GM06990 (cell line): ENCODE data around the gene MYOT.
A peak's percentile ranks its signal among the peaks of the same experiment; 100 is the strongest.

Source experiments
- DNase-seq: peaks from one replicate; pipeline ENCODE4 v3.0.0-alpha.2; 2011; ENCODE audit not compliant: insufficient read length; ENCODE audit errors: extremely low read depth
- H3K27me3 ChIP-seq: replicated peaks from 2 replicates; pipeline ENCODE4 v1.6.0; 2011; ENCODE audit warnings: low read length; ENCODE audit not compliant: control insufficient read depth, insufficient read depth
- H3K36me3 ChIP-seq: 2 replicates; pipeline ENCODE4 v1.5.1; 2011; ENCODE audit warnings: low read length; ENCODE audit not compliant: control insufficient read depth, insufficient read depth
- H3K4me3 ChIP-seq: replicated peaks from 2 replicates; pipeline ENCODE4 v1.5.1; 2011; ENCODE audit warnings: low read depth, mild to moderate bottlenecking, control low read depth, low read length
- TF ChIP-seq, protein P1 (sequence below): IDR thresholded peaks from 2 replicates; pipeline ENCODE4 v1.5.1; 2011; ENCODE audit warnings: low read length, control low read depth, mild to moderate bottlenecking, inconsistent platforms; ENCODE audit not compliant: insufficient read depth, poor library complexity, severe bottlenecking

MYOT gene

GRCh38 chr5:137867664-137868063, at the start of gene MYOT:
Gene MYOT (plus strand): TSS chr5:137867860. CDS start chr5:137870652, 2,792 bp downstream.
- Histone ChIP-seq H3K4me3 (no peak within 1 kb of the TSS), H3K27me3 (no peaks in the 10 kb centered on the region), H3K36me3 (no peaks in the 10 kb centered on the region)
- DNase-seq: no peak
- TF ChIP-seq, protein P1, sequence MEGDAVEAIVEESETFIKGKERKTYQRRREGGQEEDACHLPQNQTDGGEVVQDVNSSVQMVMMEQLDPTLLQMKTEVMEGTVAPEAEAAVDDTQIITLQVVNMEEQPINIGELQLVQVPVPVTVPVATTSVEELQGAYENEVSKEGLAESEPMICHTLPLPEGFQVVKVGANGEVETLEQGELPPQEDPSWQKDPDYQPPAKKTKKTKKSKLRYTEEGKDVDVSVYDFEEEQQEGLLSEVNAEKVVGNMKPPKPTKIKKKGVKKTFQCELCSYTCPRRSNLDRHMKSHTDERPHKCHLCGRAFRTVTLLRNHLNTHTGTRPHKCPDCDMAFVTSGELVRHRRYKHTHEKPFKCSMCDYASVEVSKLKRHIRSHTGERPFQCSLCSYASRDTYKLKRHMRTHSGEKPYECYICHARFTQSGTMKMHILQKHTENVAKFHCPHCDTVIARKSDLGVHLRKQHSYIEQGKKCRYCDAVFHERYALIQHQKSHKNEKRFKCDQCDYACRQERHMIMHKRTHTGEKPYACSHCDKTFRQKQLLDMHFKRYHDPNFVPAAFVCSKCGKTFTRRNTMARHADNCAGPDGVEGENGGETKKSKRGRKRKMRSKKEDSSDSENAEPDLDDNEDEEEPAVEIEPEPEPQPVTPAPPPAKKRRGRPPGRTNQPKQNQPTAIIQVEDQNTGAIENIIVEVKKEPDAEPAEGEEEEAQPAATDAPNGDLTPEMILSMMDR: no peak

DNA sequence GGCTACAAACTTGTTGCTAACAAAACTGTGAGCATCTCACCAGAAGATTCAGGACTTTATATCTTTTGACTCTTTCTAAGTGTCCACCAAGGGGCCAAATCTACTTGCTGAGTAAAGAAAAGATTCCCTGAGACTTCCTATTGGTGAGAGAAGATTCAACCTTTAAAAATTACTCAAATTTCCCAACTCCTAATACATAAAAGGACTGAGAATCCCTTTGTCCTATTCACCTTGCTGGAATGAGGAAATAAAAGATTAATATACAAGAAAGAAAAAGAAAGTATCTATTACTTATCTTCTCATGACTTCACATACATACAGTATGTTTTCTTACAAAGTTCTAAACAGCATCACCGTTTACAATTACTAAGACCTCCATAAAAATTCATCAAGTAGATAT, 47.9 kb upstream of the MYOT start:
- TF ChIP-seq, protein P1: no peak

DNA sequence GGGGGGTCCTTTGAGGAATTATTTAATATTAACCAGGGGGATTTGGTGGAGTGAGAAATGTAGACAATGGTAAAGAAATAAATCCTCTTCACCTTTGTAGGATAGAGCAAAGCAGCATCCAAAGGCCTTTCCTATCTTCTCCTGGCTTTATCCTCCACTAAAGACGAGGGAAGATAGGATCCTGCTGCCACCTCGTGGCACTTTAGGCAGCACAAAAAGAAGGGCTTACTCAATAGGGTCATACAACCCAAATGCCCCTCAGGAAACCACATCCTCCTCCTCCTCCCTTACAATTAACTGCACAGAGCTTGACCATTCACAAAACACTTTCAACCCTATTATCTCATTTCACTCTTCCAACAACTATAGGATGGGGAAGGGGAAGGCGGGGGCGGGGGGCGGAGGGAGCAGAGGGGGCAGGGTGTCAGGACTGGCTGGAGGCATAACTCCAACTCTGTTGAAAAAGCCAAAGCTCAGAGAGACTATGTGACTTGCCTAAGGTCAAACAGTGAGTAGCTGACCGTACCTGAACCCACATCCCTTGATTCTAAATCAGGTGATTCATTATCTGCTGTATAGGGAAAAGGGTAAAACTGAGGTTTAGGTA, 45.4 kb upstream of the MYOT start:
- Histone ChIP-seq H3K27me3 (no peaks in the 10 kb centered on the region), H3K4me3 (no peak overlapping the region), H3K36me3 (no peaks in the 10 kb centered on the region)
- TF ChIP-seq, protein P1: peak; percentile 48
- no peak for DNase-seq

More for the DNA sequence above, 47.9 kb upstream of the MYOT start:
- no peaks in the 10 kb centered on the region for H3K36me3 ChIP-seq
- H3K27me3 ChIP-seq: no peaks in the 10 kb centered on the region
- no peak for DNase-seq
- no peak overlapping the region for H3K4me3 ChIP-seq

GRCh38 chr5:137822984-137823383, 44.7 kb upstream of the MYOT start:
- Histone ChIP-seq H3K36me3 (no peaks in the 10 kb centered on the region), H3K27me3 (no peaks in the 10 kb centered on the region), H3K4me3 (no peak overlapping the region)
- TF ChIP-seq, protein P1: no peak
- no peak for DNase-seq

DNA sequence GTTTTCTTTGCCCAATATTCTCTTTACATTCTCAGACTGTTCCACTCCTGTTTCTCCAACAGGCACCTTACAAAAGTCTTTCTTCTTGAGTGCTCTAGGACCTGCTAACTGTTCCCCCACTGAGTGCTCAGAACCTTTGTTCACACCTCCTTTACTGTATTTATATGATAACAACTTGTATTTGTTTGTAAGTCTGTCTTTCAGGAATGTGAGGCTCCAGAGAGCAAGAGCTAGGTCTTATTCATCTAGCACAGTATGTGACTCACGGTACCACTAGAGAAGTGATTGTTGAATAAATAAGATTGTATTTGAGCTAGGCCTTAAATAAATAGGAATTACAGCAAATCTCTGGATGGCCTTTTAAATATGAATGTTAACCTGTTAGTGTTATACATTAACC, 42.5 kb upstream of the MYOT start:
- no peaks in the 10 kb centered on the region for H3K27me3 ChIP-seq
- no peaks in the 10 kb centered on the region for H3K36me3 ChIP-seq
- TF ChIP-seq, protein P1: no peak
- H3K4me3 ChIP-seq: no peak overlapping the region
- no peak for DNase-seq

DNA sequence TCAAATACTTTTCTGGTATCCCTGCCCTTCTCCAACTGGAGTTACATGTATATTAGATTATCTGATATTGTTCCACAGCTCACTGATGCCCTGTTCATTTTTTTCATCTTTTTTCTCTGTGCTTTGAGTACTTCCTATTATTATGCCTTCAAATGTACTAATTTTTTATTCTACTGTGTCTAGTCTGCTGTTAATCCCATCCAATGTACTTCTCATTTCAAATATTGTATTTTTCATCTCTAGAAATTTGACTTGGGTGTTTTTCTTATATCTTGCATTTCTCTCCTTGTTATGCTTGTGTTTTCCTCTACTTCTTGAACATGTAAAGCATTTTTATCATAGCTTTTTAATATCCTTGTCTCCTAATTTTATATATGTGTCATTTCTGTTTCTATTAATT, 41.6 kb upstream of the MYOT start:
- Histone ChIP-seq H3K27me3 (no peaks in the 10 kb centered on the region), H3K4me3 (no peak overlapping the region), H3K36me3 (no peaks in the 10 kb centered on the region)
- TF ChIP-seq, protein P1: no peak
- no peak for DNase-seq
